ENCODE measurements around the gene TEX11.
"Not testable (repeated sequence)": the region's sequence is repeated elsewhere in the genome, so short reads cannot be mapped to it uniquely, and the experiment has no call there.

The TEX11 gene

GRCh38 chrX:70569922-70570576, 338.5 kb downstream of the TEX11 start:
- not testable (repeated sequence) for DNase-seq

GRCh38 chrX:70554948-70555347, 353.6 kb downstream of the TEX11 start:
- no peak for DNase-seq

GRCh38 chrX:70554523-70554922, 354.0 kb downstream of the TEX11 start:
- DNase-seq, result no peak

- DNase-seq, result no peak
Observed at GRCh38 chrX:70554081-70554480, 354.4 kb downstream of the TEX11 start.

GRCh38 chrX:70553516-70553915, 355.0 kb downstream of the TEX11 start:
- DNase-seq, result no peak

GRCh38 chrX:70552130-70552704, 356.3 kb downstream of the TEX11 start:
- no peak for DNase-seq

- DNase-seq, result no peak
Observed at GRCh38 chrX:70549429-70549828, 359.1 kb downstream of the TEX11 start.

- DNase-seq, result no peak
Observed at GRCh38 chrX:70535198-70535597, 373.3 kb downstream of the TEX11 start.

GRCh38 chrX:70527610-70528345, 380.7 kb downstream of the TEX11 start:
- DNase-seq, result no peak

GRCh38 chrX:70527053-70527452, 381.5 kb downstream of the TEX11 start:
- no peak for DNase-seq

- no peak for DNase-seq
Observed at GRCh38 chrX:70525733-70526132, 382.8 kb downstream of the TEX11 start.

- not testable (repeated sequence) for DNase-seq
Observed at GRCh38 chrX:70515692-70516091, 392.8 kb downstream of the TEX11 start.

GRCh38 chrX:70515270-70515669, 393.2 kb downstream of the TEX11 start:
- DNase-seq, result not testable (repeated sequence)

GRCh38 chrX:70509078-70509477, 399.4 kb downstream of the TEX11 start:
- no peak for DNase-seq

GRCh38 chrX:70508296-70508911, 400.1 kb downstream of the TEX11 start:
- no peak for DNase-seq

- no peak for DNase-seq
Observed at GRCh38 chrX:70505451-70505841, 403.1 kb downstream of the TEX11 start.

GRCh38 chrX:70504772-70505450, 403.6 kb downstream of the TEX11 start:
- no peak for DNase-seq

GRCh38 chrX:70500826-70501225, 407.7 kb downstream of the TEX11 start:
- DNase-seq, result no peak

GRCh38 chrX:70498129-70498528, 410.4 kb downstream of the TEX11 start:
- no peak for DNase-seq

GRCh38 chrX:70497026-70497425, 411.5 kb downstream of the TEX11 start:
- no peak for DNase-seq

- no peak for DNase-seq
Observed at GRCh38 chrX:70496491-70496890, 412.0 kb downstream of the TEX11 start.

GRCh38 chrX:70494441-70494840, 414.1 kb downstream of the TEX11 start:
- DNase-seq, result no peak

GRCh38 chrX:70488856-70489255, 419.7 kb downstream of the TEX11 start:
- DNase-seq, result no peak

Data from NCI-H1048 (cell line).